GM20000 (cell line): ENCODE measurements around the gene R3HDM2.
A peak's percentile ranks its signal among the peaks of the same experiment; 100 is the strongest.

Experiments
- DNase-seq: peaks from one replicate; pipeline ENCODE4 v3.0.0; 2012; ENCODE audit warnings: low spot score
- TF ChIP-seq, protein P1 (sequence below): IDR thresholded peaks from 2 replicates; pipeline ENCODE4 v1.5.1; 2012; ENCODE audit warnings: mild to moderate bottlenecking, control low read depth; ENCODE audit errors: extremely low read depth, missing control alignments

The R3HDM2 gene

DNA sequence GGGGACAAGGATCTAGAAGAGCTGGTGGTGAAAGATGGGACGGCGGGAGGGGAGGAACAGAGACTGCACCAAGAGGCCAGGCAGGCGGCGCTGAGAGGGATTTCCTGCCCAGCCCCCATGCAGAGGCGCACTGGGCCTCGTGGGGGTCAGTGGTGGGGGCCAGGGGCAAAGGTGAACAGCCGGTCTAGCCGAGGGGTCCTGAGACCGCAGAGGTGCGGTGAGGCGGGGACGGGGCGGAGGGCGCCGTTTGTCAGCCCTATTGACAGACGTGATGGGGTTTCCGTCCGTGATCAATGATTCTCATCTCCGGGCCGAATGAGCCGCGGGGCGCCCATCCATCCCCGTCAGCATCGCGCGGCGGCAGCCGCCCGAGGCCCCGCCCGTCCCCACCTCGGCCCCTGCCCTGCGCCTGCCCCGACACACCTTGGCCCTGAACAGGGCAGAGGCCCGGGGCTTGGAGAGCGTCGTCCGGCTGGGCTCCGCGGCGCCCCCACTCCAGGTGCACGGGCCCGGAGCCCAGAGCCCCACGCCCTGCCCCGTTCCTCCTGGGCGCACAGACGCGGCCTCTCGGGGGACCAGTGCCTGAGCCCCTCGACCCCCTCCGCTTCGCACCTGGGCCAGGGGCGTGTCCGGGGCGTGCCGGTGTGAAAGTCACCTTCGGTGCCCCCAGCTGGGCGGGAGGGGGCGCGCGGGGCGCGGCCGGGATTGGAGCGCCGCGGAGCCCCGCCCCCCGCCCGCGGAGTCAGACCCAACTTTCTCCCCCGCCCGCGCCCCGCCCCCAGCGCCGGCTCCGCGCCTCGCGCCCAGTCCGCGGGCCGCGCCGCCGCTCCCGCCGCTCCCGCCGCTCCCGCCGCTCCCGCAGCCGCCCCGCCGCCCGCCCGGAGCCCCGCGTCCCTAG lies 214.6 kb downstream of the R3HDM2 start, which contains the start of gene NXPH4:
Gene NXPH4 (plus strand): TSS at position 781 of the 898 bp plus-strand sequence. CDS start 176 bp downstream, outside the sequence.
- peak; percentile 88 for DNase-seq
- TF ChIP-seq, protein P1, sequence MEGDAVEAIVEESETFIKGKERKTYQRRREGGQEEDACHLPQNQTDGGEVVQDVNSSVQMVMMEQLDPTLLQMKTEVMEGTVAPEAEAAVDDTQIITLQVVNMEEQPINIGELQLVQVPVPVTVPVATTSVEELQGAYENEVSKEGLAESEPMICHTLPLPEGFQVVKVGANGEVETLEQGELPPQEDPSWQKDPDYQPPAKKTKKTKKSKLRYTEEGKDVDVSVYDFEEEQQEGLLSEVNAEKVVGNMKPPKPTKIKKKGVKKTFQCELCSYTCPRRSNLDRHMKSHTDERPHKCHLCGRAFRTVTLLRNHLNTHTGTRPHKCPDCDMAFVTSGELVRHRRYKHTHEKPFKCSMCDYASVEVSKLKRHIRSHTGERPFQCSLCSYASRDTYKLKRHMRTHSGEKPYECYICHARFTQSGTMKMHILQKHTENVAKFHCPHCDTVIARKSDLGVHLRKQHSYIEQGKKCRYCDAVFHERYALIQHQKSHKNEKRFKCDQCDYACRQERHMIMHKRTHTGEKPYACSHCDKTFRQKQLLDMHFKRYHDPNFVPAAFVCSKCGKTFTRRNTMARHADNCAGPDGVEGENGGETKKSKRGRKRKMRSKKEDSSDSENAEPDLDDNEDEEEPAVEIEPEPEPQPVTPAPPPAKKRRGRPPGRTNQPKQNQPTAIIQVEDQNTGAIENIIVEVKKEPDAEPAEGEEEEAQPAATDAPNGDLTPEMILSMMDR = peak; percentile 25

GRCh38 chr12:57215668-57216013 lies 215.2 kb downstream of the R3HDM2 start:
- TF ChIP-seq, protein P1 = no peak
- DNase-seq = peak; percentile 77

DNA sequence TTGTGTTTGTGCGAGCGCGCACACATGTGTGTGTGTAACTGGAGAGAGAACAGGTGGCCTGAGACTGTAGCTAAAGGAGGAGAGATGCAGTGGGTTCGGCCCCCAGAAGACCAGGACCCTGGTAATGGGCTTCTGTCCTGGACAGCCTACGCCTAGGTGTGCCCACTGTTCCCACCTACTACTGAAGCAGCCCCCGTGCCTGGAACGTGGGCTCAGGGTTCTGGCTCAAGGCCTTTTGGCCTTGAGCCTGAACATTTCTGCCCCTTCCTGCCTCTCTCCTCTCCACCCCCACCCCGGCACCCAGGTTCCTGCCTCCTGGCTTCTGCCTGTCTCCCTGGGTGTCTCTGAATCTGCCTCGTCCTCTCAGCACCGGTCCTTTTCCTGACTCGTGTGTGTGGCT lies 215.8 kb downstream of the R3HDM2 start:
- no peak for DNase-seq
- TF ChIP-seq, protein P1 = no peak

GRCh38 chr12:57214398-57214781 lies 216.5 kb downstream of the R3HDM2 start:
- peak; percentile 86 for DNase-seq

GRCh38 chr12:57213763-57214397 lies 217.0 kb downstream of the R3HDM2 start:
- DNase-seq = no peak
- TF ChIP-seq, protein P1 = no peak

More at GRCh38 chr12:57214398-57214781, 216.5 kb downstream of the R3HDM2 start:
- TF ChIP-seq, protein P1 = peak; percentile 82

GRCh38 chr12:57213058-57213715 lies 217.7 kb downstream of the R3HDM2 start:
- DNase-seq = peak; percentile 92
- TF ChIP-seq, protein P1 = peak; percentile 95

DNA sequence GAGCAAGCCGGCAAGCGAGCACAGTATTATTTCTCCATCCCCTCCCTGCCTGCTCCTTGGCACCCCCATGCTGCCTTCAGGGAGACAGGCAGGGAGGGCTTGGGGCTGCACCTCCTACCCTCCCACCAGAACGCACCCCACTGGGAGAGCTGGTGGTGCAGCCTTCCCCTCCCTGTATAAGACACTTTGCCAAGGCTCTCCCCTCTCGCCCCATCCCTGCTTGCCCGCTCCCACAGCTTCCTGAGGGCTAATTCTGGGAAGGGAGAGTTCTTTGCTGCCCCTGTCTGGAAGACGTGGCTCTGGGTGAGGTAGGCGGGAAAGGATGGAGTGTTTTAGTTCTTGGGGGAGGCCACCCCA lies 218.2 kb downstream of the R3HDM2 start:
- no peak for DNase-seq

More for the DNA sequence above, 218.2 kb downstream of the R3HDM2 start:
- TF ChIP-seq, protein P1 = no peak
